ENCODE measurements around the gene CDC42EP2. TPM values are rescaled to one million over a fixed set of nuclear protein-coding genes. Genes with fewer than 3 reads are reported as not detected.

The CDC42EP2 gene
- polyA plus RNA-seq, 1 of the 3 experiments (the other 2 are of a cell fraction) = 8.1 TPM

GRCh38 chr11:65279279-65279678 lies 35.4 kb upstream of the CDC42EP2 start:
- H2AFZ ChIP-seq (ENCODE audit: low read depth) = no peak overlapping the region
- 81% methylated on average over 4 of the region's 4 CpGs for WGBS (ENCODE audit: low lambda C conversion rate)
- no peaks in the 10 kb centered on the region for H4K20me1 ChIP-seq (ENCODE audit: insufficient read depth)
- H3K4me3 ChIP-seq (ENCODE audit: low read depth in 2 of 2, low read length in 1 of 2) = no peak overlapping the region
- no peaks in the 10 kb centered on the region for H3K9me2 ChIP-seq
- H3K36me3 ChIP-seq (replicated peaks in 1 of 2; ENCODE audit: control insufficient read depth in 1 of 2, insufficient read depth in 2 of 2, low read length in 1 of 2) = peaks cover 12 to 24% of the 10 kb centered on the region in 2 experiments
- H3K9me3 ChIP-seq = no peaks in the 10 kb centered on the region
- peak overlapping the region; percentile 61 to 87; a peak in 3 of 4 replicates for H3K27ac ChIP-seq (ENCODE audit: low read depth in 2 of 2, low read length in 1 of 2)
- DNase-seq = no peak
- no peaks in the 10 kb centered on the region for H3K79me2 ChIP-seq (ENCODE audit: insufficient read depth)
- POLR2A ChIA-PET = interaction anchor here (0.6 kb wide), 1 partner anchor 96 kb away, joined by 4 read pairs; no protein-coding TSS in a partner anchor
- H3F3A ChIP-seq (replicated peaks; ENCODE audit: insufficient read depth) = peaks cover 62% of the 10 kb centered on the region
- no peak for TF ChIP-seq NRF1 (IDR thresholded peaks at IDR 0.05; ENCODE audit: low read depth, low read length)
- no peak for TF ChIP-seq RCOR1 (IDR thresholded peaks at IDR 0.05; ENCODE audit: low read length)
- TF ChIP-seq, protein P1, sequence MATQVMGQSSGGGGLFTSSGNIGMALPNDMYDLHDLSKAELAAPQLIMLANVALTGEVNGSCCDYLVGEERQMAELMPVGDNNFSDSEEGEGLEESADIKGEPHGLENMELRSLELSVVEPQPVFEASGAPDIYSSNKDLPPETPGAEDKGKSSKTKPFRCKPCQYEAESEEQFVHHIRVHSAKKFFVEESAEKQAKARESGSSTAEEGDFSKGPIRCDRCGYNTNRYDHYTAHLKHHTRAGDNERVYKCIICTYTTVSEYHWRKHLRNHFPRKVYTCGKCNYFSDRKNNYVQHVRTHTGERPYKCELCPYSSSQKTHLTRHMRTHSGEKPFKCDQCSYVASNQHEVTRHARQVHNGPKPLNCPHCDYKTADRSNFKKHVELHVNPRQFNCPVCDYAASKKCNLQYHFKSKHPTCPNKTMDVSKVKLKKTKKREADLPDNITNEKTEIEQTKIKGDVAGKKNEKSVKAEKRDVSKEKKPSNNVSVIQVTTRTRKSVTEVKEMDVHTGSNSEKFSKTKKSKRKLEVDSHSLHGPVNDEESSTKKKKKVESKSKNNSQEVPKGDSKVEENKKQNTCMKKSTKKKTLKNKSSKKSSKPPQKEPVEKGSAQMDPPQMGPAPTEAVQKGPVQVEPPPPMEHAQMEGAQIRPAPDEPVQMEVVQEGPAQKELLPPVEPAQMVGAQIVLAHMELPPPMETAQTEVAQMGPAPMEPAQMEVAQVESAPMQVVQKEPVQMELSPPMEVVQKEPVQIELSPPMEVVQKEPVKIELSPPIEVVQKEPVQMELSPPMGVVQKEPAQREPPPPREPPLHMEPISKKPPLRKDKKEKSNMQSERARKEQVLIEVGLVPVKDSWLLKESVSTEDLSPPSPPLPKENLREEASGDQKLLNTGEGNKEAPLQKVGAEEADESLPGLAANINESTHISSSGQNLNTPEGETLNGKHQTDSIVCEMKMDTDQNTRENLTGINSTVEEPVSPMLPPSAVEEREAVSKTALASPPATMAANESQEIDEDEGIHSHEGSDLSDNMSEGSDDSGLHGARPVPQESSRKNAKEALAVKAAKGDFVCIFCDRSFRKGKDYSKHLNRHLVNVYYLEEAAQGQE (IDR thresholded peaks at IDR 0.05; ENCODE audit: low read depth, low read length) = no peak
- no peak for TF ChIP-seq EP300 (IDR thresholded peaks at IDR 0.05; ENCODE audit: borderline replicate concordance in 1 of 2, low read depth in 1 of 2, low read length in 1 of 2)
- TF ChIP-seq GATA2 (CRISPR knock-in tag; IDR thresholded peaks at IDR 0.05) = no peak
- no peak for TF ChIP-seq FOSL2 (IDR thresholded peaks at IDR 0.05; ENCODE audit: borderline replicate concordance, low read depth)
- TF ChIP-seq FOXM1 (IDR thresholded peaks at IDR 0.05; ENCODE audit: low read depth) = no peak
- TF ChIP-seq SIN3A (IDR thresholded peaks at IDR 0.05; ENCODE audit: borderline replicate concordance, low read depth, low read length) = no peak
- TF ChIP-seq MAX (IDR thresholded peaks at IDR 0.05; ENCODE audit: low read depth) = no peak
- no peak for TF ChIP-seq SMC3 (IDR thresholded peaks at IDR 0.05; ENCODE audit: low read depth, low read length)
- TF ChIP-seq RAD21 (IDR thresholded peaks at IDR 0.05; ENCODE audit: low read length) = no peak
- TF ChIP-seq NFIC (IDR thresholded peaks at IDR 0.05; ENCODE audit: borderline replicate concordance) = no peak; the same call in 1 of the 2 replicates
- no peak for TF ChIP-seq RXRA (IDR thresholded peaks at IDR 0.05; ENCODE audit: borderline replicate concordance, low read depth)
- TF ChIP-seq RFX5 (IDR thresholded peaks at IDR 0.05; ENCODE audit: low read length) = no peak
- TF ChIP-seq GABPA (IDR thresholded peaks at IDR 0.05; ENCODE audit: low read depth) = no peak
- TF ChIP-seq IRF3 (IDR thresholded peaks at IDR 0.05; ENCODE audit: low read depth, low read length) = no peak
- no peaks in the 10 kb centered on the region for H3K27me3 ChIP-seq (ENCODE audit: insufficient read depth)
- H3K9ac ChIP-seq = peak overlapping the region; percentile 46
- H3K4me1 ChIP-seq (ENCODE audit: control insufficient read depth in 1 of 2, insufficient read depth in 2 of 2, low read depth in 1 of 2, low read length in 1 of 2) = peaks cover 0 to 42% of the 10 kb centered on the region in 2 experiments; a peak in 3 of 4 replicates
- peak overlapping the region; percentile 50 for H3K4me2 ChIP-seq
- CTCF ChIA-PET = interaction anchor here (37.6 kb wide), 1 partner anchor 43 kb away, joined by 1118 read pairs; the partner anchor contains the start of genes CDC42EP2 and DPF2
